SK-N-SH (cell line): ENCODE results near the gene PLB1. TPM values are rescaled to one million over a fixed set of nuclear protein-coding genes. Genes with fewer than 3 reads are reported as not detected.

Experiments
- CTCF ChIA-PET: fragments of 300-600, 350-600 bp; formaldehyde crosslinking; extraction: SDS; loops from one replicate; lab custom pipeline; 2021; lab: Yijun Ruan, JAX
- POLR2A ChIA-PET: fragments of 350-600 bp; sonication (Branson Sonifier 250); formaldehyde crosslinking; extraction: SDS; loops from one replicate; lab custom pipeline; 2020; ENCODE audit warnings: antibody characterized with exemption, inconsistent platforms; lab: Yijun Ruan, JAX
- DNase-seq: peaks from one replicate; pipeline ENCODE4 v3.0.0; 2012
- H2AFZ ChIP-seq: fragments of 200-600 bp; sonication (generic); 2 replicates; pipeline ENCODE4 v1.8.1; 2016; ENCODE audit warnings: antibody characterized with exemption, mild to moderate bottlenecking, low read depth
- H3F3A ChIP-seq: fragments of 200-600 bp; sonication (generic); replicated peaks from 2 replicates; pipeline ENCODE3; 2016; ENCODE audit warnings: antibody characterized with exemption, mild to moderate bottlenecking; ENCODE audit not compliant: insufficient read depth
- H3K27ac ChIP-seq, 2 experiments: fragments of 200-500 bp in 1 of 2; fragments of 200-600 bp in 1 of 2; sonication (Bioruptor generic) in 1 of 2; sonication (generic), shearing (Covaris generic) in 1 of 2; 2 replicates each; pipeline versions ENCODE4 v1.5.1 to v1.6.1; 2014 to 2016; ENCODE audit warnings: low read depth in 2 of 2, inconsistent platforms in 1 of 2, low read length in 1 of 2, mild to moderate bottlenecking in 1 of 2, mixed read lengths in 1 of 2
- H3K27me3 ChIP-seq: fragments of 200-600 bp; sonication (generic), shearing (Covaris generic); 2 replicates; pipeline ENCODE4 v1.6.1; 2016; ENCODE audit warnings: mixed run types; ENCODE audit not compliant: insufficient read depth
- H3K36me3 ChIP-seq, 2 experiments: fragments of 200-500 bp in 1 of 2; fragments of 200-600 bp in 1 of 2; sonication (Bioruptor generic) in 1 of 2; sonication (generic) in 1 of 2; replicated peaks in 1 of 2; 2 replicates each; pipeline versions ENCODE3 to v1.5.1; 2014 to 2016; ENCODE audit warnings: low read length in 1 of 2, mild to moderate bottlenecking in 1 of 2; ENCODE audit not compliant: insufficient read depth in 2 of 2, control insufficient read depth in 1 of 2
- H3K4me1 ChIP-seq, 2 experiments: fragments of 200-500 bp in 1 of 2; fragments of 200-600 bp in 1 of 2; sonication (Bioruptor generic) in 1 of 2; sonication (generic), shearing (Covaris generic) in 1 of 2; 2 replicates each; pipeline versions ENCODE4 v1.5.1 to v1.6.1; 2014 to 2016; ENCODE audit warnings: low read depth in 1 of 2, low read length in 1 of 2, mixed run types in 1 of 2; ENCODE audit not compliant: insufficient read depth in 2 of 2, control insufficient read depth in 1 of 2
- H3K4me2 ChIP-seq: fragments of 200-600 bp; sonication (generic), shearing (Covaris generic); 2 replicates; pipeline ENCODE4 v1.6.1; 2017; ENCODE audit warnings: mixed run types
- H3K4me3 ChIP-seq, 2 experiments: fragments of 200-500 bp in 1 of 2; fragments of 200-600 bp in 1 of 2; sonication (Bioruptor generic) in 1 of 2; sonication (generic), shearing (Covaris generic) in 1 of 2; 2 replicates each; pipeline versions ENCODE4 v1.5.1 to v1.8.1; 2014 to 2016; ENCODE audit warnings: low read depth in 2 of 2, inconsistent platforms in 1 of 2, low read length in 1 of 2, mild to moderate bottlenecking in 1 of 2, mixed read lengths in 1 of 2, moderate library complexity in 1 of 2
- H3K79me2 ChIP-seq: fragments of 200-600 bp; sonication (generic); 2 replicates; pipeline ENCODE4 v1.8.1; 2017; ENCODE audit warnings: mild to moderate bottlenecking; ENCODE audit not compliant: insufficient read depth
- H3K9ac ChIP-seq: fragments of 200-600 bp; sonication (generic); 2 replicates; pipeline ENCODE4 v1.6.1; 2017; ENCODE audit warnings: mixed run types
- H3K9me2 ChIP-seq: fragments of 200-600 bp; sonication (generic); 2 replicates; pipeline ENCODE4 v1.6.1; 2017; ENCODE audit warnings: mixed run types
- H3K9me3 ChIP-seq: fragments of 200-600 bp; sonication (generic); 2 replicates; pipeline ENCODE4 v1.6.1; 2017; ENCODE audit warnings: mixed run types, mild to moderate bottlenecking, moderate library complexity
- H4K20me1 ChIP-seq: fragments of 200-600 bp; sonication (generic); 2 replicates; pipeline ENCODE4 v1.6.1; 2017; ENCODE audit warnings: mild to moderate bottlenecking, mixed run types; ENCODE audit not compliant: insufficient read depth
- EZH2phosphoT487 ChIP-seq: fragments of 200-600 bp; sonication (generic); IDR thresholded peaks from 2 replicates; pipeline ENCODE4 v1.6.1; 2017; ENCODE audit warnings: low read depth, mixed run types, mild to moderate bottlenecking, antibody characterized with exemption, moderate library complexity, borderline replicate concordance
- FOXJ3 ChIP-seq: sonication (generic); formaldehyde crosslinking; IDR thresholded peaks from 2 replicates; pipeline ENCODE4 v1.5.1; 2020; ENCODE audit warnings: mild to moderate bottlenecking, missing genetic modification reagents
- FOXM1 ChIP-seq: IDR thresholded peaks from 2 replicates; pipeline ENCODE4 v1.4.0; 2012; ENCODE audit warnings: low read depth, mild to moderate bottlenecking
- GABPA ChIP-seq: IDR thresholded peaks from 2 replicates; pipeline ENCODE4 v1.4.0; 2012; ENCODE audit warnings: low read depth, mild to moderate bottlenecking
- GATA2 ChIP-seq: sonication (generic); formaldehyde crosslinking; IDR thresholded peaks from 2 replicates; pipeline ENCODE4 v1.5.0; 2020; ENCODE audit warnings: mild to moderate bottlenecking, missing genetic modification reagents
- JUND ChIP-seq: IDR thresholded peaks from 2 replicates; pipeline ENCODE4 v1.4.0; 2012
- MAX ChIP-seq: IDR thresholded peaks from 2 replicates; pipeline ENCODE4 v1.4.0; 2012; ENCODE audit warnings: low read depth
- MEF2A ChIP-seq: IDR thresholded peaks from 2 replicates; pipeline ENCODE4 v1.4.0; 2012; ENCODE audit warnings: low read depth, borderline replicate concordance
- MXI1 ChIP-seq: IDR thresholded peaks from 2 replicates; pipeline ENCODE4 v1.6.1; 2012; ENCODE audit warnings: mild to moderate bottlenecking, low read depth, low read length, improper control_type of control experiment
- NRF1 ChIP-seq: IDR thresholded peaks from 2 replicates; pipeline ENCODE4 v1.6.1; 2012; ENCODE audit warnings: low read depth, mild to moderate bottlenecking, low read length
- PBX3 ChIP-seq: IDR thresholded peaks from 2 replicates; pipeline ENCODE4; 2012
- POLR2AphosphoS5 ChIP-seq: IDR thresholded peaks from 2 replicates; pipeline ENCODE4 v1.6.1; 2012; ENCODE audit warnings: low read depth, low read length
- RCOR1 ChIP-seq: fragments of 150-350 bp; IDR thresholded peaks from 2 replicates; pipeline ENCODE4 v1.6.1; 2017; ENCODE audit warnings: antibody characterized with exemption, low read length
- SIN3A ChIP-seq: IDR thresholded peaks from 2 replicates; pipeline ENCODE4 v1.6.1; 2012; ENCODE audit warnings: low read depth, mild to moderate bottlenecking, low read length, moderate library complexity, borderline replicate concordance
- TCF12 ChIP-seq: IDR thresholded peaks from 2 replicates; pipeline ENCODE4 v1.4.0; 2012
- TEAD4 ChIP-seq: IDR thresholded peaks from 2 replicates; pipeline ENCODE4 v1.4.0; 2012; ENCODE audit warnings: mild to moderate bottlenecking, borderline replicate concordance; ENCODE audit not compliant: insufficient read depth
- USF1 ChIP-seq: IDR thresholded peaks from 2 replicates; pipeline ENCODE4 v1.4.0; 2012; ENCODE audit warnings: low read depth, borderline replicate concordance
- WGBS: methylation state at CpG from one replicate; pipeline ENCODE4 v1.1.6; 2017; ENCODE audit warnings: low lambda C conversion rate; 5-methylcytosine and 5-hydroxymethylcytosine counted together
- polyA plus RNA-seq, 3 experiments: library from polyadenylated mRNA; depleted of rRNA; stranded (reverse); fragments of >200 nt; gene quantifications; 2 replicates each; pipeline ENCODE4 v1.2.3, GENCODE V29; 2012
- TF ChIP-seq, protein P1 (sequence below): IDR thresholded peaks from 2 replicates; pipeline ENCODE4 v1.4.0; 2012; ENCODE audit warnings: low read depth, borderline replicate concordance

The PLB1 gene
- polyA plus RNA-seq, 1 of the 3 experiments (the other 2 are of a cell fraction) = 0.10 TPM

DNA sequence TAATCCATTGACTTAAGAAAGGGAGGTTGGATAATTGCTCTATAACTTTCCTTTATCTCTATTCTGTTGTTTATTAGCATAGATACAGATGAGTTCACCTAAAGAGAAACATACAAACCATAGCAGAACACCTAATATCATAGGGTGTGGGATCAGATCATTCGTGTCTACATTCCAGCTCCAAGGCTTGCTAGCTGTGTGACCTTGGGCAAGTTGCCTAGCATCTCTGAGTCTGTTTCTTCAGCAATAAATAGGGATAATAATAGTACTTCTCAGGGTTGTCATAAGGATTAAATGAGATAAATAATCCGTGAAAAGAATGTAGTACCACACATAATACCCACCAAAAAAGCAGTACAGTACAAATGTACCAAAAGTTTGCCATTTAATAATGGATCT, 126.2 kb downstream of the PLB1 start (continued):
- TF ChIP-seq POLR2AphosphoS5 (no peak), FOXJ3 (CRISPR knock-in tag) (no peak), GABPA (no peak)

DNA sequence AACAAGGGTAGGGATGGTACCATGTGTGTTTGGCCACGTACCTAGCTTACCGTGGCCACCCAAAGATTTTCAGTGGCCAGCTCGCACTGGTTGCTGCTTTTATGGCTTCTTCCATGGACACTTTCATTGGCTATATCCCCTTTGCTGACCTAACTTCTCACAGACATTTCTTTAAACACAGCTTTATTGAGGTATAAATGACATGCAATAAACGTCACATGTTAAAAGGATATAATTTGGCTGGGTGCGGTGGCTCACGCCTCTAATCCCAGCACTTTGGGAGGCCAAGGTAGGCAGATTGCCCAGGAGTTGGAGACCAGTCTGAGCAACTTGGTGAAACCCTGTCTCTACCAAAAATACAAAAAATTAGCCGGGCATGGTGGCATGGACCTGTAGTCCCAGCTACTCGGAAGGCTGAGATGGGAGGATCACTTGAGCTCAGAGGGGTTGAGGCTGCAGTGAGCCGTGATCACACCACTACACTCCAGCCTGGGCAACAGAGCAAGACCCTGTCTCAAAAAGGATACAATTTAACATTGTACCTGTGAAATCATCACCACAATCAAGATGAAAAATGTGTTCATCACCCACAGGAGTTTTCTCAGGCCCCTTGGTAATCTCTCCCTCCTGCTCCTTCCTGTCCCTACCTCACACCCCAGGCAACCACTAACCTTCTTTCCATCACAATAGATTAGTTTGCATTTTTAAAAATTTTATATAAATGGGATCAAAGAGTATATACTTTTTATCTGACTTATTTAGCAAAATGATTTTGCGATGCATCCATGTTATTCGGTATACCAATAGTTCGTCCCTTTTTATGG, 127.9 kb downstream of the PLB1 start:
- Histone ChIP-seq H2AFZ (no peak overlapping the region), H3K4me2 (no peak overlapping the region), H3K4me1 (peaks cover 0 to 2% of the 10 kb centered on the region in 2 experiments), H3K36me3 (no peaks in the 10 kb centered on the region), H3K27ac (no peak overlapping the region), H3K79me2 (no peaks in the 10 kb centered on the region), H3K9ac (no peak overlapping the region), H3K9me2 (no peaks in the 10 kb centered on the region), H3K4me3 (no peak overlapping the region), H3K27me3 (no peaks in the 10 kb centered on the region), H3K9me3 (no peaks in the 10 kb centered on the region), H3F3A (no peaks in the 10 kb centered on the region), H4K20me1 (no peaks in the 10 kb centered on the region)
- DNase-seq = no peak
- TF ChIP-seq NRF1 = no peak
- TF ChIP-seq JUND = no peak
- no peak for TF ChIP-seq FOXM1
- no peak for TF ChIP-seq GABPA
- no peak for TF ChIP-seq GATA2 (CRISPR knock-in tag)
- no peak for TF ChIP-seq MAX
- TF ChIP-seq EZH2phosphoT487 = no peak
- TF ChIP-seq USF1 = no peak
- TF ChIP-seq SIN3A = no peak
- TF ChIP-seq TCF12 = no peak
- TF ChIP-seq MEF2A = no peak
- ChIA-PET POLR2A (no interaction called here), CTCF (interaction anchor here (0.6 to 1.4 kb wide), 5 partner anchors 10 to 940 kb away, joined by 3 to 7 read pairs (median 4); no protein-coding TSS in a partner anchor)
- 88% methylated on average over 12 of the region's 12 CpGs for WGBS

GRCh38 chr2:28624436-28624792, 128.6 kb downstream of the PLB1 start:
- no peak overlapping the region for H3K4me2 ChIP-seq
- 95% methylated on average over 2 of the region's 2 CpGs for WGBS
- peaks cover 0 to 2% of the 10 kb centered on the region in 2 experiments for H3K4me1 ChIP-seq
- no peak for DNase-seq
- no peak overlapping the region for H3K4me3 ChIP-seq
- no peaks in the 10 kb centered on the region for H4K20me1 ChIP-seq
- no peaks in the 10 kb centered on the region for H3F3A ChIP-seq
- no peaks in the 10 kb centered on the region for H3K36me3 ChIP-seq
- no peaks in the 10 kb centered on the region for H3K9me2 ChIP-seq
- H3K27me3 ChIP-seq = no peaks in the 10 kb centered on the region
- TF ChIP-seq FOXJ3 (CRISPR knock-in tag) = no peak
- TF ChIP-seq FOXM1 = no peak
- TF ChIP-seq MEF2A = no peak
- TF ChIP-seq, protein P1, sequence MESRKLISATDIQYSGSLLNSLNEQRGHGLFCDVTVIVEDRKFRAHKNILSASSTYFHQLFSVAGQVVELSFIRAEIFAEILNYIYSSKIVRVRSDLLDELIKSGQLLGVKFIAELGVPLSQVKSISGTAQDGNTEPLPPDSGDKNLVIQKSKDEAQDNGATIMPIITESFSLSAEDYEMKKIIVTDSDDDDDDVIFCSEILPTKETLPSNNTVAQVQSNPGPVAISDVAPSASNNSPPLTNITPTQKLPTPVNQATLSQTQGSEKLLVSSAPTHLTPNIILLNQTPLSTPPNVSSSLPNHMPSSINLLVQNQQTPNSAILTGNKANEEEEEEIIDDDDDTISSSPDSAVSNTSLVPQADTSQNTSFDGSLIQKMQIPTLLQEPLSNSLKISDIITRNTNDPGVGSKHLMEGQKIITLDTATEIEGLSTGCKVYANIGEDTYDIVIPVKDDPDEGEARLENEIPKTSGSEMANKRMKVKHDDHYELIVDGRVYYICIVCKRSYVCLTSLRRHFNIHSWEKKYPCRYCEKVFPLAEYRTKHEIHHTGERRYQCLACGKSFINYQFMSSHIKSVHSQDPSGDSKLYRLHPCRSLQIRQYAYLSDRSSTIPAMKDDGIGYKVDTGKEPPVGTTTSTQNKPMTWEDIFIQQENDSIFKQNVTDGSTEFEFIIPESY = no peak
- TF ChIP-seq MAX = no peak
- no peak for TF ChIP-seq PBX3
- no peak for TF ChIP-seq TEAD4
- no peak for TF ChIP-seq MXI1
- no peak for TF ChIP-seq RCOR1
- H3K27ac ChIP-seq = no peak overlapping the region
- CTCF ChIA-PET = interaction anchor here (1.2 kb wide), 1 partner anchor 29 kb away, joined by 3 read pairs; no protein-coding TSS in a partner anchor
- H3K9me3 ChIP-seq = no peaks in the 10 kb centered on the region
- no peaks in the 10 kb centered on the region for H3K79me2 ChIP-seq
- H3K9ac ChIP-seq = no peak overlapping the region
- no peak overlapping the region for H2AFZ ChIP-seq
- POLR2A ChIA-PET = no interaction called here
